OCI-M2 (cell line): ENCODE measurements around the gene MLXIPL.
"Not testable (repeated sequence)": the region's sequence is repeated elsewhere in the genome, so short reads cannot be mapped to it uniquely, and the experiment has no call there.

ENCODE experiments used
- DNase-seq: peaks from one replicate; lab custom pipeline; 2025; ENCODE audit not compliant: unreplicated experiment; lab: John Stamatoyannopoulos, UW

MLXIPL gene, protein sequence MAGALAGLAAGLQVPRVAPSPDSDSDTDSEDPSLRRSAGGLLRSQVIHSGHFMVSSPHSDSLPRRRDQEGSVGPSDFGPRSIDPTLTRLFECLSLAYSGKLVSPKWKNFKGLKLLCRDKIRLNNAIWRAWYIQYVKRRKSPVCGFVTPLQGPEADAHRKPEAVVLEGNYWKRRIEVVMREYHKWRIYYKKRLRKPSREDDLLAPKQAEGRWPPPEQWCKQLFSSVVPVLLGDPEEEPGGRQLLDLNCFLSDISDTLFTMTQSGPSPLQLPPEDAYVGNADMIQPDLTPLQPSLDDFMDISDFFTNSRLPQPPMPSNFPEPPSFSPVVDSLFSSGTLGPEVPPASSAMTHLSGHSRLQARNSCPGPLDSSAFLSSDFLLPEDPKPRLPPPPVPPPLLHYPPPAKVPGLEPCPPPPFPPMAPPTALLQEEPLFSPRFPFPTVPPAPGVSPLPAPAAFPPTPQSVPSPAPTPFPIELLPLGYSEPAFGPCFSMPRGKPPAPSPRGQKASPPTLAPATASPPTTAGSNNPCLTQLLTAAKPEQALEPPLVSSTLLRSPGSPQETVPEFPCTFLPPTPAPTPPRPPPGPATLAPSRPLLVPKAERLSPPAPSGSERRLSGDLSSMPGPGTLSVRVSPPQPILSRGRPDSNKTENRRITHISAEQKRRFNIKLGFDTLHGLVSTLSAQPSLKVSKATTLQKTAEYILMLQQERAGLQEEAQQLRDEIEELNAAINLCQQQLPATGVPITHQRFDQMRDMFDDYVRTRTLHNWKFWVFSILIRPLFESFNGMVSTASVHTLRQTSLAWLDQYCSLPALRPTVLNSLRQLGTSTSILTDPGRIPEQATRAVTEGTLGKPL

DNA sequence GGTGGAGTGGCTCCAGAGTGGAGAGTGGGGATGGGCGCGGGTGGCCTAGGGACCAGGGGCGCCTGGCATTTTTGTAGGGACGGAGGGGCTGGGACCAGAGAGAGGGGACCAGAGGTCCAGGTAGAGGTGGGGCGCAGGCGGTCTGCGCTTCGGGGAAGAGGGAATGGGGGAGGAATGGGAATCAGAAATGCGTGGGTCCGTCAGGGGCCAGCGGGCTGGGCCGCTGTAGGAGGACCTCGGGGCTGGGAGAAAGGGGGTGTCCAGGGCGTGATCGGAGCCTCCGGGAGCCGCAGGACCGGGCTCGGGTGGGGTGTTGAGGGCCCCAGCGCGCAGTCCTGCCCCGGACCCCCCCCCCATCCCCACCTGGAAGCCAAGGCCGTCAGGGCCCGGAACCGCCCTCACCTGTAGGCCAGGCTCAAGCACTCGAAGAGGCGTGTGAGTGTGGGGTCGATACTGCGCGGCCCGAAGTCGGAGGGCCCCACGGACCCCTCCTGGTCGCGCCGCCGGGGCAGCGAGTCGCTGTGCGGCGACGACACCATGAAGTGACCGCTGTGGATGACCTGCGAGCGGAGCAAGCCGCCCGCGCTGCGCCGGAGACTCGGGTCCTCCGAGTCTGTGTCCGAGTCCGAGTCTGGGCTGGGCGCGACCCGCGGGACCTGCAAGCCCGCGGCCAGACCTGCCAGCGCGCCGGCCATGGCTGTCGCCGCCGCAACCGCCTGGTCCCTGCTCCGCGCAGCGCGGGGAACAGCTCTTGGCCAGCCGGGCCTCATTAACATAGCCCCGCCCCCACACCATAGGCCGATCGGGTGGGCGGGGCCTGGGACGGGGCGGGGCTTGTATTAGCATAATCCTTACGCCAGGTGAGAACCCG, at the start of gene MLXIPL:
MLXIPL (minus strand) TSS at position 725 of the 871 bp plus-strand sequence; CDS start at position 695, 30 bp downstream.
- DNase-seq, result no peak

DNA sequence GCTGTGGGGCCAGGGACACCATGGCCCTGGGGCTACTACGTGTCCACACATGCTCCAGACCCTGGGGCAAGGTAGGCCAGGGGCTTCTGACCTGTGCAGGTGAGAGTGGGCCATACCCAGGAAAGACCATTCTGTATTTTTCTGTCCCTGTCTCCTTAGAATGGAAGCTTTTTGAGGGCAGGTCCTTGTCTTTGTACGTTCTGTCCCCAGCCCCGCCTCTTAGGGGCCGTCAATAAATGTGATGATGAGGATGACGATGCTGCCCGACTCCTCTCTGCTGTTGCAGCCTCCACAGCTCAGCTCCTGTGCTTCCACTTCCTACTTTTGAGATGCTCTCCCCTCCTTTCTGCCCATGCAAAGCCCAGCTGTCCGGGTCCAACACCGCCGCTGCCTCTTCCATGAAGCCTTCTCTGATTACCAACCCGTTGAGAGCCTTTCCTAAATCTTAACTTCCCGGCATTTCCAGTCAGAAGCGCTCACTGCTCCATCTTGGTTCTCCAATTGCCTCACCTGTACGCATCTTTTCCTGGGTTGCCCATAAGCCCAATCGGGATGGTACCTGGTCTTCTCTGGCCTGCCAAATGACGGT, 47.6 kb upstream of the MLXIPL start:
- DNase-seq, result no peak

DNA sequence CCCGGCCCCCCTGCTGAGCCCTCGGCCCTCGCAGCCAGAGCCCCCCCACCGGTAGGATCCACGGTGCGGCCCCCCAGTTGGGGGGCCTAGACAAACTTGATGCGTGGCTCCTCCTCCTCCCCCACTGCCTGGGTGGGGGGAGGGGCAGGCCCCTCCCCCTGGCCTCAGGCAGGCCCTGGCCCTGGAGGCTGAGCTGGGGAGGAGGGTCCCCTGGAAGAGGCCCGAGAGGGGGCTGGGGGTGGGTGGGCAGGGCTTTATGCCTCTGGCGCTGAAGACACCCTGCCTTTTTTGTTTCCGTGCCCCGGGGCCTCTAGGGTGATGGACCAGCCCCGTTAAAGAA, 47.0 kb upstream of the MLXIPL start:
- DNase-seq, result no peak

DNA sequence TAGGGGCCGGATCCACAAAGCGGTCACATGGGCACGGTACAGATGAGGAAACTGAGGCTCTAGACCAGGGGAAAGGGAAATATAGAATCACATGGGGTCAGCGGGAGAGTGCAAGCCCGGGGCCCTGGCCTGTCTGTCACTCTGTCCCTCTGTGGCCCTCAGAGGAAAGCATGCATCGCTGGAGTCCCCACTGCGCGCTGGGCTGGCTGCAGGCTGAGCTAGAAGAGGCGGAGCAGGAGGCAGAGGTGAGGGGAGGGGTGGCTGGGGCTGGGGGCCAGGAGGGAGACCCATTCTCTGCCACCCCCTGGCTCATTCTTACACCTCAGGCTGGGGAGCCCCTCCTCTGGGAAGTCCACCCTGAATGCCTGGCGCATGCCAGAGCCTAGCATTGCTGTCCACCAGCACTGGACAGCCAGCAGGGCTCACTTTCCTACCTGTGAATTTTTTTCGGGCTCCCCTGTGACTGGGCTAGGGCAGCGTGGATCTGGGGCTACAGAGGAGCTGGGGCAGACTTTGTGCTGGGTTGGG, 45.6 kb upstream of the MLXIPL start:
- no peak for DNase-seq

DNA sequence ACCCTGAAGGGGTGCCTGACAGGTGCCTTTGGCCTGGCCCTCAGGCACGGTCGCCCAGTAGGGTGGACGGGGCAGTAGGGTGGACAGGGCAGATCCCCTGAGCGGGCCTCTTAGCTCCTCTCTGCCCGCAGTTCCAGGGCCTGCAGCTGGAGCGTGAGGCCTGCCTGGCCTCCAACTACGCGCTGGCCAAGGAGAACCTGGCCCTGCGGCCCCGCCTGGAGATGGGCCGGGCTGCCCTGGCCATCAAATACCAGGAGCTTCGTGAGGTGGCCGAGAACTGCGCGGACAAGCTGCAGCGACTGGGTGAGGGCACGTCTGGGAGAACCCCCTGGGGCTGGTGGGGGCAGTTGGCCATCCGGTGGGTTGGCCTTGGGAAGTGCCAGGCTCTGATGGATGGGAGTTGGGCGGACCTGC, 45.0 kb upstream of the MLXIPL start:
- no peak for DNase-seq

DNA sequence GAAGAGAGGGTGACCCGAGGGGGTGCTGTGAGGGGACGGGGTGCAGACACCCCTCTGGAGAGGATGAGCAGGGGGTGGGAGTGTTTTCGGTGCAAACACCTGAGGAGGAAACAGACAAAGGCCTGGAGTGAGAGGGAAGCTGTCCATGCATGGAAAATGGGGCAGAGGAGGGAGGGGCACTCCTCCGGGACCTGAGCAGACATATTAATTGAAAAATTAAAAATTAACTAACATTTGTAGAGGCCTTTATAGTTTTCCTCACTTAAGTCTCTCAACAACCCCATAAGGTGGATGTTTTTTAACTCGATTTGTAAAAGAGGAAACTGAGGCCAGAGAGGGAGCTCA, 44.5 kb upstream of the MLXIPL start:
- DNase-seq, result no peak

DNA sequence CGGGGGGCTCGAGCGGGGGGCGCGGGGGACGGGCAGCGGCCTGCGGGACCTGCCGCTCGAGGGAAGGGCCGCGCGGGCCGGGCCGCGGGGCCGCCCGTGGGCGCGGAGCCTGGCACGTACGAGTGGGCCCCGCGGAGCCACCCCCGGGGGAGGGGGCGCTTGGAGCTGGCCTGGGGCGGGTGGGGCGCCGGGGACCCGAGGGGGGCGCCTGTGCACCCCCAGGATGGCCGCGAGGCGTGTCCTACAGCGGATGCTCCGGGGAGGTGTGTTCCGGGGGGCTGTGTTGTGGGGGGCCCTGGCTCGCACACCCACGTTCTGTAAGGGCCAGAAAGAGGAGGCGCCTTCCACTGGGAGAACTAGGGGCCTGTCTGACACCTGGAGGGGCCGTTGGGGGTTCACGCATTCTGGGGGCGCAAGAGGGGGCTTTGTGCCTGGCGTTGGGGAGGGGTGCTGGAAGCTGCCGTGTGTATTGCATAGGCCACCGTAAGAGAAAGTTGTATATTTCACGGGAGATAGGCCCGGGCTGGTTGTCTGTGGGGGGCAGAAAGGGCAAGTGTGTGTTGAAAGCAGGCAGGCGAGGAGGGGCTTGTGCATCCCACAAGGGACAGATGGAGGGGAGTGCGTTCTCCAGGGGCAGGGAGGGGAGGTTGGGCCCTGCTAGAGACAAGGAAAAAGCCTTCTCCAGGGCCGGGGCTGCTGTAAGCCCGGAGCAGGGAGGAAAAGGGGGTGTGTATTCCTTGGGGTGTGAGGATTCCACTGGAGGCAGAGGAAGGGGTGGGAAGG, 44.0 kb upstream of the MLXIPL start:
- DNase-seq, result no peak

DNA sequence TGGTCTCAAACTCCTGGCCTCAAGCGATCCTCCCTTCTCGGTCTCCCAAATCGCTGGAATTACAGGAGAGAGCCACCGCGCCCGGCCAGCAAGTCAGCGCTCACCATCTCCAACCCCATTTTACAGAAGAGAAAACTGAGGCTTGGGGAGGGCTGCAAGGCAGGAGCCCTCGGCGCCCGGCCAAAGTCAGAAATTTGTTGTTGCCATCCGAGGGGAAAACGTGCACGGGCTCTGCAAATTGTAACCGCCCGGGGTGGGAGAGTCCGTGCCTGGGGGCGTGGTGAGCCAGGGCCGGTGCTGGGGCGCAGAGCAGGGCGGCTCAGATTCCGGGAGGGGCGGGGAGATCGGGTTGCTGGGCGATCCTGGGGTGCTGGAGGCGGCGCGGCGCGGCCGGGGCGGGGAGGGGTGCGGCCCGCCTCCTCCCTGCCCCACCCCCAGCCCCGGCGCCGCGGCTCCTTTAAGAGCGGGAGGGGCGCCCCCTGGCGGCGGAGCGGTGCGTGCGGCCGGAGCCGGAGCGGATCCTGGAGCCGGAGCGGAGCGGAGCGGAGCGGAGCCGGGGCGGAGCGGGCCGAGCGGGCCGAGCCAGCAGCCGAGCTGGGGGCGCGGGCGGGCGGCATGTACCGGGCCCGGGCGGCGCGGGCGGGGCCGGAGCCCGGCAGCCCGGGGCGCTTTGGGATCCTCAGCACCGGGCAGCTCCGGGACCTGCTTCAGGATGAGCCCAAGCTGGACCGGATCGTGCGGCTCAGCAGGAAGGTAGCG, 43.2 kb upstream of the MLXIPL start, which contains the start of gene VPS37D:
VPS37D (plus strand) TSS at position 488 of the 759 bp plus-strand sequence; CDS start at position 616, 128 bp downstream.
- DNase-seq, result no peak

DNA sequence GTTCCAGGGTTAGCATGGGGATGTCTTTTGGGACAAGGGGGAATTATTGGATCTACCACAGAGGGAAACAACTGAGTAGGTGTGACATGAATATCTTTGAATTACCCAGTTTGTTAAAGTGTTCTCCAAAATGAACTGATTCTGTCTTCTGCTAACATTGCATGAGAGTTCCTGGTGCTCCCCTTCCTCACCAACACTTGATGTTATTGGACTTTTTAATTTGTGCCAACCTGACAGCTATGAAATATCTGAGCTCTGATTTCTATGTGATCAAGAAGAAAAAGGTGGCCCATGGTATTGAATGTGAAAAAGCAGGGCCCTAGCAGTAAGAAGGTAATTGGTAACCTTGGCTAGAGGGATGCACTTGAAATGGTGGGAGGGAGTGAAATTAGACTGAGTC, 38.7 kb upstream of the MLXIPL start:
- no peak for DNase-seq

DNA sequence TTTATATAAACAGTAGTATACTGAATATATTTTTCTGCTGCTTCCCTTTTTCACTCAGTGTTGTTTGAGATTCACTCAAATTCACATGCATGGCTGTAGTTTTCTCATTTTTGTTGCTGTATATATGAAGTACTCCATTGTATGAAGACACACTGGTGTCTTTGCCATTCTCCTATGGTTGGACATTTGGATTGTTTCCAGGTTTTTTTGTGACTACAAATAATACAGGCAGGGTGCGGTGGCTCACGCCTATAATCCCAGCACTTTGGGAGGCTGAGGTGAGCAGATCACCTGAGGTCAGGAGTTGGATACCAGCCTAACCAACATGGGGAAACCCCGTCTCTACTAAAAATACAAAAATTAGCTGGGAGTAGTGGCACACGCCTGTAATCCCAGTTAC, 36.3 kb upstream of the MLXIPL start:
- DNase-seq, result not testable (repeated sequence)

DNA sequence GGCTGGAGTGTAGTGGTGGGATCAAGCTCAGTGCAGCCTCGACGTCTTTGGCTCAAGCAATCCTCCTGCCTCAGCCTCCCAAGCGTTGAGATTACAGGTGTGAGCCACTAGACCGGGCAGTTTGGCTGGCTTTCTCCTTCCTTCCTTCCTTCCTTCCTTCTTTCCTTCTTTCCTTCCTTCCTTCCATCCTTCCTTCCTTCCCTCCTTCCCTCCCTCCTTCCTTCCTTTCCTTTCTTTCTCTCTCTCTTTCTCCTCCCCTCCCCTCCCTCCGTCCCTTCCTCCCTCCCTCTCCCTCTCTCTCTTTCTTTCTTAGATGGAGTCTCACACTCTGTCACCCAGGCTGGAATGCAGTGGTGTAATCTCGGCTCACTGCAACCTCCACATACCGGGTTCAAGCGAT, 35.7 kb upstream of the MLXIPL start:
- DNase-seq, result no peak

DNA sequence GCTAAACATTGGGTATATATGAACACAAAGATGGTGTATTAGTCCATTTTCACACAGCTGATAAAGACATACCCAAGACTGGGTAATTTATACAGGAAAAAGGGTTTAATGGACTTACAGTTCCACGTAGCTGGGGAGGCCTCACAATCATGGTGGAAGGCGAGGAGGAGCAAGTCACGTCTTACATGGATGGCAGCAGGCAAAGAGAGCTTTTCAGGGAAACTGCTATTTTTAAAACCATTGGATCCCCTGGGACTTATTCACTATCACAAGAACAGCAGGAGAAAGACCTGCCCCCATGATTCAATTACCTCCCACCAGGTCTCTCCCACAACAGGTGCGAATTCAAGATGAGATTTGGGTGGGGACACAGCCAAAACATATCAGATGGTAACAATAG, 31.0 kb upstream of the MLXIPL start:
- DNase-seq, result not testable (repeated sequence)

DNA sequence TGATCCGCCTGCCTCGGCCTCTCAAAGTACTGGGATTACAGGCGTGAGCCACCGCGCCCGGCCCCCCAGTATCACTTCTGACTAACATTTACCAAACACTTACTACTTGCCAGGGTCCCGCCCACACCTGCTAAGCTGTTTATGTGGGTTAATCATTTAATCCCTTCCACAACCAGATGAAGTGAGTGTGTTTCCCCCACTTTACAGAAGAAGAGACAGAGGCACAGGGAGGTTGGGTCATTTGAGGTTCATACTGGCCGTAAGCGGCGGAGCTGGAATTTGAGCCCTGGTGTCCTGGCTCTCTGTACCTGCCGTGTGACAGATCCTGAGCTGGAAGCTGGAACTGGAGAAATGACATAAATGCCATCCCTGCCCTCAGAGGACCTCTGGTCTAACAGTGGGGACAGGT, 28.2 kb upstream of the MLXIPL start:
- no peak for DNase-seq

DNA sequence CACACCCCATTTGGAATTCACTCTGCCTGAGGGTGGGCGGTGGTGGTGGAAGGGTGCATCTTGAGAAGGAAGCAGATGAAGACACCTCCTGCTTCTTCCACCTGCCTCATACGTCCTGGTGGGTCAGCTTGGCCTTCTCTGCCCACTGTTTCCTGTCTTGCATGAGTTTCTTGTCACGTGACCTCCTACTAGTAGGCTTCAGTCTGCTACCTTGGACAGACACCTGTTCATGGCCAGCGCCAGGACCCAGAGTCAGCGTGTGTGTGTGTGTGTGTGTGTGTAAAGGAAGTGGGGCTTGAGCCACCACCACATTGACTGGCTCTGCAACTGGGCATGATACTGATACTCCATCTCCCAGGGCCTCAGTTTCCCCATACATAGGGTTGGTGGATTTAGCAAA, 26.2 kb upstream of the MLXIPL start:
- DNase-seq, result no peak

DNA sequence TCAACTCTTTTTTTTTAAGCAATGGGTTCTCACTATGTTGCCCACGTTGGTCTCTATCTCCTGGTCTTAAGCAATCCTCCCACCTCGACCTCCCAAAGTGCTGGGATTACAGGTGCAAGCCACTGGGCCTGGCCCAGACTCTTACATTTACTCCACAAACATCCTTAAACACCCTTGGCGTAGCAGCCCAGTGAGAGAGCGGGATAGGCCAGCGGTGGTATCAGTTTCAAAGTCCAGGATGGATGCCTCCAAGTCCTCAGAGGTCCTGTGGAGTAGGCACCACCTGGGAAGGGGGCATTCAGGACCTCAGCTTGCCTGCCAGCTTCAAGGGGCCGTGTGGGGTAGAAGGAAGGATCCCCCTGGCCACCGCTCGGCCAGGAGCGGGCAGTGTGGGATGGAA, 25.3 kb upstream of the MLXIPL start:
- DNase-seq, result no peak

DNA sequence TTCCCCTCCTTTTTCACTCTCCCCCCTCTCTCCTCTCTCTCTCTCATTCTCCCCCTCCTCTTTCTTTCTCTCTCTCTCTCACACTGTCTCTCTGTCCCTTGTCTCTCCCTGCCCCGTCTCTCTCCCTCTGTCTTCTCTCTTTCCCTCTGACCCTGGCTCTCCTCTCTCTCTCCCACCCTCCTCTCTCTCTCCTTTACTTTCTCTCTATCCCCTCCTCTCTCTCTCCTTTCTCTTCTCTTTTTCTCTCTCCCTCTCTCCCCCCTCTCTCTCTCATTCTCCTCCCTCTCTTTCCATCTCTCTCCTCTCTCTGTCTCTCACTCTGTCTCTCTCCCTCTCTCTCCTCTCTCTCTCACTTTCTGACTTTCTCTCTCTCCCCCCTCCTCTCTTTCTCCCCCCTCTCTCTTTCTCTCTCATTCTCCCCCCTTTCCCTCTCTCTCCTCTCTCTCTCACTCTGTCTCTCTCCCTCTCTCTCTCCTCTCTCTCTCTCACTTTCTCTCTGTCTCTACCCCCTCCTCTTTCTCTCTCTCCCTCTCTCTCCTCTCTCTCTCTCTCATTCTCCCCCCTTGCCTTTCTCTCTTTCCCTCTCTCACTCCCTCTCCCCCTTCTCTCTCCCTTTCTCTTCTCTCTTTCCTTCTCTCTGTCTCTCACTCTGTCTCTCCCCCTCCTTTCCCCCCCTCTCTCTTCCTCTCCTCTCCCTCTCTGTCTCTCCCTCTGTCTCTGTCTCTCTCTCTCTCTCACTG, 24.4 kb upstream of the MLXIPL start:
- DNase-seq, result no peak

DNA sequence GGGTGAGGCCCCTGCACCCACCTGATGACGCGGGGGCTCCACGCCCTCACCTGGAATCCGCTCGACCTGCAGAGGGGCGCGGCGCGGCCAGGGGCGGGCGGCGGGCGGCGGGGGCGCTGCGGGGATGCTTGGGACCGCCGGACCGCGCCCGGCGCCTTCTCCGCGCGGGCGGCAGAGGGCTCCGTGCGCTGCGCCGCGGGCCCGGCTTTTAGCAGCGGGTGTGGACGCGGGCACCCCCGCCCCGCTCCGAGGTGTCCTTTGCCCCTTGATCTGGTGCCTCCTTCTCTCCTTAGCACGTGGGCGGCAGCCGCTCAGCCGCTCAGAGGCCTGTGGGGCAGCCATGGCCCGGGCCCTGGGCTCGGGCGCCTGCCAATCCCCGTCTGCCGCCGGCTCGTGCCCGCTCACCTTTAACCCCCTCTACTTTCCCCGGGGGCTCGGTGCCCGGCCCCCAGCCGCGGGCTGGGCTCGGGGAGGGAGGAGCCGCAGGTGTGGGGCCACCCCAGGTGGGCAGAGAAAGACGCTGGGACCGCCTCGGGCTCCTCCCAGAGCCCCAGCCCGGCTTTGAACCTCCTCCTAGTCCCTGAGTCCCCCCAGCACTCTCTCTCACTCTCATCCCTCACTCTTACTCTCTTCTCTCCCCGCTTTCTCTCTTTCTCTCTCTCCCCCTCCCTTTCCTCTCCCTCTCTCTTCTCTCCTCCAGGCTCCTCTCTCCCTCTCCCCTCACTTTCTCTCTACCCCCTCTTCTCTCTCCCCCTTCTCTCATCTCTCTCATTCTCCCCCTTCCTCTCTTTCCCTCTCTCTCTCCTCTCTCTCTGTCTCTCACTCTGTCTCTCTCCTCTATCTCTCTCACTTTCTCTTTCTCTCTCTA, 23.6 kb upstream of the MLXIPL start:
- no peak for DNase-seq
